HPDE6-E6E7 (cell line): ENCODE measurements around the gene CACNA2D2.
A peak's percentile ranks its signal among the peaks of the same experiment; 100 is the strongest.

ENCODE experiments used
- DNase-seq: peaks from one replicate; pipeline ENCODE4 v3.0.0; 2011; ENCODE audit warnings: missing footprints; ENCODE audit errors: extremely low spot score

CACNA2D2 gene

DNA sequence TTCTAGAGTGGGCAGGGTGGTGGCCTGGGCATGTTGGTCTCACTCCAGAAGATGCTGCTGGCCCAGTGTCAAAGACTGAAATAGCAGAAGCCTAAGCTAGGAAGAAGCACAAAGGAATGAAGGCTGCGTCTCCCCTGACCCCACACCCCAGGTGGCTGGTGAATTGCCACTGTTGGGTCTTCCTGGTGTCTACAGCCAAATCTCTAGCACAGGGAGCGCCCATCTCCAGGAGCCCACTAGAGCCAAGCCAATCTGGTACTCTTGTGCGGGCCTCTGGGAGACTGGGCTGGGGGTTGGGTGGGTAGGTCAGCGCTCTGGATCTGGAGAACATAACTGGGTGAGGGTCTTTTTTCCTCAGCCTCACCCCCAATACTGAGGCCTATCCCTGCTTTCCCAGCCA lies 176.3 kb downstream of the CACNA2D2 start:
- no peak for DNase-seq

DNA sequence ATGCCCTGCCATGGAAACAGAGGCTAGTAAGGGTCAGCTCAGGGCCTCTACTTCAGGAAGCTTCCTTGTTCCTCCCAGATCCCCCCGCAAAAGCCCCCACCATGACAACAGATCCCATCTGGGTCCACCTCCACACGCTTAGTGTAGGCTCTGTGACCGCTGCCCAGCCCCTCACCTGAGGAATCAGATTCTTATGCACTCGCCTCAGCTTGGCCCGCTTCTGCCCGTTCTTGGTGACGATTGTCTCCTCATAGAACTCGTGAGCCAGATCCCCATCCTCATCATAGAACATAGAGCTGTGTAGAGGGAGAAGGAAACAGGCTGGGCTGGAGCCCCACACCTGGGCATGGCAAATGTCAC lies 177.3 kb downstream of the CACNA2D2 start:
- no peak for DNase-seq

DNA sequence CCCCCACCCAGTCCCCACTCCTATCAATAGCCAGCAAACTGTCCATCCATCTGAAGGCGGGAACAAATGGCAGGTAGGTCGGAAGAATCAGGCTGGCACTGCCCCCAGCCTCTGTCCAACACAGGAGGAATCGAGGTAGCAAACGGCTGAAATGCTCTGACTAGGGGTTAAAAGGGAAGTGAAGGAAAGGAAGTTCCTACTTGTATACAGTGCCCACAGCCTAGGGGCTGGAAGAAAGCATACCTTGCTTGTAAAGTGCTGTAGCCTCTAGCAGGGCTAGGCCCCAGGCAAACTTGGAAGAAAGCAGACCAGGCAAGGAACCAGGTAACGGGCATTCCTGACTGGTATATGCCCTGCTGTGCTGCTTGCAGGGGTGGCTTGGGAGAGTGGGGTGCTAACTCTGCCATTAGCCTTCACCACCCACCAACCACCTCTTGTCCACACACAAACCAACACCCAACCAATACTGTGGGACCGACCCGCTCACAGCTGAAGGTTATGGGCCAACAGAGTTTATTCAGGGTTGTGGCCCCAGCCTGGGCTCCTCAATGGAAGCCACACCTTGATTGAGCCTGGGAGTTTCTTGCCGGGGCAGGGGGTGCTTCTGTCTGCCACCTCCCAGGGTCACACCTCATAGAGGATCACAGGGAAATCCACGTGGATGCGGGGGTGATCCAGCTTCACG lies 177.8 kb downstream of the CACNA2D2 start:
- no peak for DNase-seq

DNA sequence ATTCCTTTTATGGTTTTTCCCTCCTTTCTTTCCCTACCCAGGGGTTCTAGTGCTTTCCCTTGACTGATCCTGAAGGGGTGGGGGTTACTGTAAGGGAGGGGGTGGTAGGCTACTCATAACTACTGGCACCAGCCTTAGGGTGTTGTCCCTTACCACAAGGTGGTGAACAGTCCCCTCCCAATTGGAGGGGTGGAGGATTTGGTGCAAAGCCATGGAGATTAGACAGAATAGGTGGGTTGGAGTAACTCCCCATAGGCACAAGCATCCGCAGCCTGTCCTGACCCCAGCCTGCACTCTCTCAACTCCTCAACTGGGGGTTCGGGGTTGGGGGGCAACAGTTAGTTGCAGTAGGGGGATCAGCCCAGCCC lies 178.3 kb downstream of the CACNA2D2 start:
- DNase-seq: no peak

DNA sequence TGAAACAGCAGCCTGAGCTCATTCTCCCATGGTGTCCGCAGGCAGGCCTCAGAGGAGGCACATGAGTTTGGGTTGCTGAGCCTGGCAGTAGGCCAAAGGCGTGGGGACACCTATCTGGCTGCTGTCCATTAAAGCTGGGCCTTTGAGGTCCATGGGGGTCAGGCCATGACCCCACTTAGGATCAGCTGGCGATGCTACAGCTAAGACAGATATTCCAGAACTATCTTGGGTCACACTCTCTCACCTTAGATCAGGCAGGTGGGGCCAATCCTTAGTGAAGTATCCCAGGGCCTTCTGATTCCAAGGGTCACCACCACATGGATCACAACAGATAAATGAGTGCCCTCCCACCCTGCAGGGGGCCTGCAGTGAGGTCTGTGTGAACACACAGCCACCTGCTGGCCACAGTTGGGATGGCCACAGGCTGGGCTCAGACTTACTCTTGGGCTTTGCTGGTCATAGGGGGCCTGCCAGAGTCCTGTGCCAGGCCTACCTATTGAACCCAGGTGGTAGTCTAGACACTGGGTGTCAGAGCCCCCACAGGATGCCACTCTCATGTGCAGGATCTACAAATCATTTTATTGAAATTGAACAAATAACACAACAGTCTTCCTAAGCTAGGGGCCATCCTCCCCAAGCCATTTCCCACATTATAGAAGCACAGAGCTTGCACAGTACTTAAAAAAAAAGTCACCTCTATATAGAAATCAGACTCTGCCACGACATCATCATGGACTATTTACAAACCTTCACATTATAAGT lies 178.9 kb downstream of the CACNA2D2 start:
- DNase-seq: no peak

DNA sequence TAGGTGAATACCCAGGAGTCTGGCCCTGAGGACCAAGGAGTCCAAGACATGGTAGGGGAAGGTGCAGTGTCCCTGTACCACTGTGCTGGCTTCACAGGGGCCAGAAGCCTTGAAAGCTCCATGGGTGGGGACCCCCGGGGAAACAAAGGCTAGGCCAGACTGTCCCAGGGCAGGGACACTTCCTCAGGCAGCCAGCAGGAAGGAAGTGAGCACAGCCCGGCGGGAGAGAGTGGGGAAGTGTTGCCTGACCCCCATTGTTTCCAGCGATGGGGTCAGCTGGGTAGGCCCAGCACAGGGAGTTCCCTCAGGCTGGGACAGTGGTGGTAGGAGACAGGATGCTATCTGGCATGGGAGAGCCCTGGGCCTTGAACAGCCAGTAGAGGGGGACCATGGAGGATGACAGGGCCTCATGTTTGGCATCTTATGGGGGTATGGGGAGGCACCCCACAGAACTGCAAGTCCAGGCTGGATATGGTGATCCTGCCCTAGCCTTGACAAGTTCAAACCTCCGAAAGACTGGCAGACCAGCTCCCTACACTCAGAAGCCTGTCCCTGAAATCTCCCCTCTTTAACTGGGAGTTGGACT lies 179.7 kb downstream of the CACNA2D2 start:
- no peak for DNase-seq

DNA sequence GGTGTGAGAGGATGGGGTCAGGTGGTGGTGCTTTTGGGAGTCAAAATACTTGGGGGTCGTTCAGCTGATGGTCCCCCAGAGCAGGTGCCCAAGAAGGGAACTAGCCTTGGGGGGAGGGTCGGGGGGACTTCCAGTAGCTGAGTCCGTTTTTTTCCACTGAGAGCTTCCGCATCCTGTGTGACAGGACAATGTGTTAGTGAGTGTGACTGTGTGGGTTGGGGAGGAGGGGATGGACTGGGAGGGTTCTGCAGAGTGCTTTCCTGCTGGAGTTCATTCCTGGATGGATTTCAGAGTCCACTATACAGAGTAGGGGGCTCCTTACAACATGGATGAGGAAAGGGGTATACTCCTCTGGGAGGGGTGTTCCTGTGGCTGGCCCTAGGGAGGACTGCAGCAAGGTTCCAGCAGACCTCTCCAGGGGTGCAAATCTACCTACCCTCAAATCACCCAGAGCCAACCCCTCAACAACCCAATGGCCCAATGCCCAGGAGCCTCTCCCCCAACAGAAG lies 180.3 kb downstream of the CACNA2D2 start:
- DNase-seq: no peak

DNA sequence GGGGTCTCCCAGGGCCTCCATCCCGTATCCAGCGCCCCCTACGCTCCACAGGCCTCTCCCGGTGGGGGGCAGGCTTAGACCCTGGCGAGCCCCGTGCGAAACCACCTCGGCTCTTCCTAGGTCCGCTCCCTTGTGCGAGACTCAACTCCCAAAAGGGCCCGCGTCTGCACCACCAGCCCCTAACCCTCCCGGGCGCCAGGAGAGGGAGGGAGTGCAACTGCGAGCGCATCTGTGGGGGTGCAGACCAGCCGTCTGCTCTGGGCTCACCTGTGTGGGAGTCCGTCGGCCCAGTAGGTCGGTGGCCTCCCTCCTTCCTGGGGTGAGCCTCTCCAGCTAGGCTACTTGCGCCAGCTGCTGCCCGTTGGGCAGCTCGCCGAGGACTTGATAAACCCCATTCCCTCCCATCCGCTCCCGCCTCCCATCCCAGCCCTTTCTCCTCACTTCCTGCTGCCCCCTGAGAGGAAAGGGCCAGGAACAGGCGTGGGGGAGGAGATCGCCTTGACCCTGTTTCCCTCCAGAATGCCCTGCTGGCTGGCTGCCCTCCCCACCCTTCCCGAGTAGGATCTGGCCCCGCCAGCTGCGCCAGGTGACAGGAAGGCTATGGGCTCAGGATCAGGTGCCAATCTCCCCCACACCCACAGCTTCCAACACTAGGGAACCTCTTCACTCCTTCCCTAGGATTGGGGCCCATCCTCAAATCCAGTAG lies 180.9 kb downstream of the CACNA2D2 start, which contains the start of gene HYAL2:
TSS of gene HYAL2 (minus strand) at position 360 of the 706 bp plus-strand sequence. CDS start 2,256 bp downstream, outside the sequence.
- no peak for DNase-seq

DNA sequence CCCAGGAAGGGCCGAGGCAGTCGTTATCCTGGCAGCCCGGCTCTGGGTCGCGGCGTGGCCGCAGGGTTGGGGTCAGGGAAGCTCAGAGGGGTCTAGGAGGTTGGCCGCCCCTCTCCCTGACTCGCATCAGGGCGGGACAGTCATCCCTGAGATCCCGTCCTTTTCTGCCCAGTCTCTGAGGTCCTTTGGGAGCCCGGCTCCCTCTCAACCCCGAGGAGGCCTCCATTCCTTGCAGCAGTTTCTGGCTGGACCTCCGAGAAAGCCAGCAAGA lies 181.4 kb downstream of the CACNA2D2 start:
- no peak for DNase-seq

DNA sequence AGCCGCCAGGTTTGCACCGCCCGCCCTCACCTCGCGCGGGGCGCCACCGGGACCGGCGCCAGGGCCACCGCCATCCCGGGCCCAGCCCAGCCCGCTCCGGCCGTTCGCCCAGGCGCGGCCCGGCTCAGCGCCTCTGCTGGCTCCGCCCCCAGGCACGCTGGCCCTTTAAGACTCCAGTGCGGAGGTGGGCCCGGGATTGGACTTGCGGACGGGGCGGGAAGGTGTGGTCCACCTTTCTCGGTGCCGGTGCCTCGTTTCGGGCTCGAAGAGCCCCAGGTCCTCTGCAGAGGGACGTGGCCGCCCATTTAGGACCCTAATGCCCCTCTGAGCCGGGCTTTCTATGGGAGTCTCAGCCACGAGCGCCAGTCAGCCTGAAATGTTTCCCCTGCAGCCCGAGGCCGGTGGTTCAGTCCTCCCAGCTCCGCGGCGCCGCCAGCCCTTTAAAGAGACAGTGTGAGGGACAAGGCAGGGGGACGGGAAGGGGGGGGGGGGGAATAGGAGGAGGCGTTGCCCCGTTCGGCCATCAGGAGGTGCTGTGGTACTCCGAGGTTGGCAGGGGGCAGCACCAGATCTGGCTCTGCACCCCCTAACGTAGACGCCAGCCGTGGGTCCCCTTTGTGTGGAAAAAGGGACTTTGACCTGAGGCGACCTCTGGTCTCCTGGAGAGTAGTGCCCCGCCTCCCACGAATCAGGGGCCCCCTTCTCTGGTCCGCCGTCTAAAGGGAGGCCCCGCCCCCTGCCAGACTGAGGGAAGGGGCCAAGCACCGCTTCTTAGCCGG lies 181.9 kb downstream of the CACNA2D2 start:
- peak; percentile 56 for DNase-seq

DNA sequence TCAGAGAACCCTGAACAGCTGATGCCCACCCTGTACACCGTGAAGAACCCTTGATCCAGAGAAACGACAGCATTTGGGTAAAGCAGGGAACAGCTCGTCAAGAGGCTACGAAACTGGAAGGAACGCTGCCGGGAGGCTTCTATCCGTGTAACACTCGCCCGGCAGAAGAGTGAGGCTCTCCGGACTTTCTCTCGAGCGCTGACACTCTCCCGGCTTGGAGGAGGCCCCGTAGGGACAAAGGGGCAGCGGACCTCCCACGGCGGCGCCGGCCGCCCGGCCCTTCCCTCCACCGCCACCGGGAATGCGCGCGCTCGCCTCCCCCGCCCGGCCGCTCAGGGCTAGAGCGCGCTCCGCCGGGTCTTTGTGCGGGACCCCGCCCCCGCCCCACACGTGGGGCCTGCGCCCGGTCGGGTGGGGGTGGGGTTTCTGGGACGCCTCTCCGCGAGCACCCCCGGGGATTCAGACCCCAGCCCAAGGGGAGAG lies 182.5 kb downstream of the CACNA2D2 start:
- no peak for DNase-seq

DNA sequence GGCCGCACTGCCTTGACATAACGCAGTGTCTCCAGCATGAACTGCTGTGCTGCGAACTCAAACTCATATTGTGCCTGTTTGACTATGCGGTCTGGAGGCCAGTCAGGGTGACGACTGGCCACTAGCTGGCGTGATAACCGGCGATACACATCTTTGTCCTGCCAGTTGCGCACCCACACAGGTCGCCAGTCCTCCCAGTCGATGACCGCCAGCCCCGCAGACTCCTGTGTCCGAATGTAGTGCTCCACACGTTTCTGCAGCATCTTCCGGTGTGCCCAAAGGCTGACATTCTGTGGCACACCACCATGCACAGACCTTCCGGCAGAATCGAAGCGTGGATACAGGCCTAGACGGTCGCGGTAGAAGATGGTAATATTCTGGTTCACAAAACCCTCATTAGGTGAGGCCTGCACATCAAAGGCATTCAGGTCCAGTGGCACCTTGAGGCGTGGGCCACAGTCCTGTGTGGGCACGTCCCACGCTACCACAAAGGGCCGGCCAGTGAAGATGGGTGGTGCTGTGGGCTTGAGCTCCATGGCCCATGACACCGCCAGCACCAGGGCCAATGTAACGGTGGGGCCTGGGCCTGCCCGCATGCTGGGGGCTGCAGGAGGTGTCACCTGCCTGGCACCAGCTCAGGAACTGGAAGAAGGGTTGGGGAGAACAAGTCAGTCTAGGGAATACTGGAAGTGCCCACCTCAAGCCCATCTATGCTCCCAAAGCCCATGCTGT lies 183.4 kb downstream of the CACNA2D2 start:
- DNase-seq: no peak

DNA sequence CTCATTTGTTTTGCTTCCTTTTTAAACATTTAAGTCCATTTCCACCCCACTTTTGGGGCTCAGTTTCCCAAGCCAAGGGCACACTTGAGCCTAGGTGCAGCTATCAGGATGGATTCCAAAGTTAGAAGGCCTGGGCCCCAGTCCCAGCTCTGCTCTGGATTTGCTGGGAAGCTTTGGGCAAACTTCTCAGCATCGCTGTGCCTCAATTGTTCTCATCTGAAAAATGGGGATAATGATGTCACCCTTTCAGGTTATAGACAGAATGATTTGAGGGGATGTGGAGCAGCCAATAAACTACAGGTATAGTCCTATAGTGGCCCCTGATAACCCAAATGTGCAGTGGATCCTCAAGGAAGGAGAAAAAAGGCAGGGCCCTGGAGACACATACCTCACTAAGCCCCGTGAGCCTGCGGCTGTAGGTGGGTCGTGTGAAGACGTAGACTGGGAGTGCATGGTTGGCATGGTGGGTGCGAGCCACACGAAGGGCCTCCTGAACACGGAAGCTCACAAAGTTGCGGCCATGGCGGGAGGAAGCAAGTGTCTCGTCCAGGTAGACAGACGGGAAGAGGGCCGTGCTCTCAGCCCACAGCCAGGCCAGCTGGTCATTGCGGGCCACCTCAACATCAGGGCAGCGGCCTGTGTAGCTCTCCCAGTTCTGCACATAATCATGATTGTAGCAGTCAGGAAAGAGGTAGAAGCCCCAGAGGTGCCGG lies 184.1 kb downstream of the CACNA2D2 start:
- no peak for DNase-seq

DNA sequence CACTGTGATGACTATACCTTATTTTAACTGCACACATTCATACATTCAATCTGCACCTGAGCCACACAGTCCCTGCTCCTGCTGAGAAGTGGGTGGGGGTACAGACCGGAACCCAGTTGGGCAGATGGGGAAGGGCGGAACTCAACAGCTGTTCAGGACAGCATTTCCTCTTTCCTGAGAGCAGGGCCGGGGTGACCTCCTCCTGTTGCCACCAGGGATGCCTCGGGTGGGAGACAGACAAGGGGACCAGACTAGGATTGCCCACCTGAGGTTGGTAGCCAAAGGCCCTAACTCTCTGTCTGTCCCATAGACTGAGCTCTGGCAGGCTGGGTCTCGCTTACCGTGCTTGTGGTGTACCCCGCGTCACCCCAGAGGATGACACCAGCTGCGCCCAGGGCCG lies 184.8 kb downstream of the CACNA2D2 start:
- DNase-seq: no peak

DNA sequence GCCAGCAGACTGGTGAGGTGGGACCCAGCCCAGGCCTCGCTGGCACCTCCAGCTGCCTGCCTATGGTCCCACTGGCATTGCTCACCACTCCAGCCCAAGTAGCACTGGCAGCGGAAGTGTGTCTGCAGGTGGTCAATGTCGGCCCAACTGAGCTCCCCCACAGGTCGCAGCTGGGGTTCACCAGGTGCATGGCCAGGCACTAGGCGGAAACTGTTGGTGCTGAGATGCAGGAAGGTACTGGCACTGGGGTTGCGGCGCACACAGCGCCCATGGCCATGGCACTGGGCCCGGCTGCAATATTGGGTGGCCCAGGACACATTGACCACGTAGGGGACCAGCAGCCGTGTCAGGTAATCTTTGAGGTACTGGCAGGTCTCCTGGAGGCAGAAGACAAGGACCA lies 185.3 kb downstream of the CACNA2D2 start:
- DNase-seq: no peak

DNA sequence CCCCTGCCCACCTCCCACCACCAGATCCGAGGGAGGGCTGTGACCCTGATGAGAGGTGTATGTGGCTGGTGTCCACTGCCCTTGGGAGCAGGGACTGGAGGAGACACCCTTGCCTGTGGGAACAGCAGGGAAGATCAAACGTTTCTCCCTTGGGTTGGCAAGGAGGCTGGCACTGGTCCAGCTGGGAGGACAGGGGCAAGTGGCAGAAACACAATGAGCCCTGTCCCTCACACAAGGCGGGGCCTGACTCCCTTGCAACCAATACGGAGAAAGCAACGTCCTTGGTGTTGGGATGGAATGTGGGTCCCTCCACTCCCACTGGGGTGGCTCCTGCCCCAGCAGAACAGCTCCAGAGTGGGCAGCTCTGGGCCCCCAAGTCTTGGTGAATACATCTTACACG lies 186.1 kb downstream of the CACNA2D2 start:
- DNase-seq: no peak

DNA sequence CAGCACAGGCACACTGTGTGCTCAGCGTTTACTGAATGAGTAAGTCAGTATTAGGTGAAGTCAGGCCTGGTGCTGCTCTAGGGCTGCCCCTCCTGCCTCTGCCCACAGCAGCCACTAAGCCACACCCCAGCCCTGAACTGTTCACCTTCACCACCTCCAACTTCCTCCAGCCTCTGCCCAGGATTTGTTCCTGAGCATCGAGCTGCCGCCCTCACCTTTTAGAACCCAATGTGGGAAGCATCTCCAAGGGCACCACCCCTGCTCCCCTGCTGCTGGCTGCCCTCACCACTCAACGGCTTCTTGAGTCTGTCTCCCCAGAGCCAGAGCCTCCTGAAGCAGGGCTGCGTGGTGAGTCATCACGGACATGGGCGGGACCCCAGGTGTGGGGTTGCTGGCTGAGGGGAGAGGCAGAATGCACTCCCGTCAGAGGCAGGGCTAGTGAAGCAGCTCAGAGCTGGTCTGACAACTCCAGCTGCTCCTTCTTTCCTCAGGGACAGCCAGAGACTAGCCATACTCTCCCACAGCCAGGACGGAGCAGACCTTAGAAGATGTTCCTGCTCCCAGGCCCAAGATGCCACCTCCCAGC lies 186.7 kb downstream of the CACNA2D2 start:
- DNase-seq: peak; percentile 71

DNA sequence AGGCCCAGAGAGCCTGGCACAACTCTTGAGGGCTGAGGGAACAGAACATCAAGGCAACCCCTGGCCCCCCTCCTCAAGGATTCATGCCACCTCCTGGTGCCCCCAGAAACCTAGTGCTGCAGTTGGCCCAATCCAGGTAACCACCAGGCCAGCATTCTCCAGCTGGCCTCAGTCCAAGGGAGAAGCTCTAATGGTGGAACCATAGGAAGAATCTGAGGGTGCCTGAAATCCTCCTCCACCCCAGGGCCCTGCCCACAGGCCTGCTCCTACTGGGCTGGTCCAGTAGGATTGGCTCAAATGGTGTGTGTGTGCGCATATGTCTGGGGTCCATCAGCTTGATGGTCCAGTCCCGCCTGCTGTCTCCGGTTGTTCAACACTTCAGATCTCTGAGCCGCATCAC lies 188.6 kb downstream of the CACNA2D2 start:
- DNase-seq: no peak

DNA sequence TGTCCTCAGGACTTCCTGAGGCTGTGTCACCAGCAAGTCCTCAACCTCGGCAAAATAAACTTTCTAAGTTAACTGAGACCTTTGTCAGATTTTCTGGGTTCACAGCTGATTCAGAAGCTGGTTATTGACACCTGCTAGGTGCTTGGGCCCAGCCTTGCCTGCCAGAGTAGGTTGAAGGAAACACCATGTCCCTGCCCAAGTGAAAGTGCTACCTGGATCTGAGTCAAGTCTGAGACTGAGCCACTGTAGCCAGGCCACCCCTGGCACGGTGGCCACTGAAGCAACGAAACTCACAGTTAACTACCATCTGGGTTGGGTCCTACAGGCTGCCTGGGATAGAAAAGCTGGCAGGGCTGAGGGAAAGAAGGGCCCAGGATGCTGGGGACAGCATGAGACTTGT lies 189.1 kb downstream of the CACNA2D2 start:
- no peak for DNase-seq
